Measurements from ENCODE around the gene POTEG. TPM values are rescaled to one million over a fixed set of nuclear protein-coding genes. Genes with fewer than 3 reads are reported as not detected.
"Not testable (repeated sequence)": the region's sequence is repeated elsewhere in the genome, so short reads cannot be mapped to it uniquely, and the experiment has no call there.

POTEG gene
- total RNA-seq, 4 donors from 2014 or later: not detected

DNA sequence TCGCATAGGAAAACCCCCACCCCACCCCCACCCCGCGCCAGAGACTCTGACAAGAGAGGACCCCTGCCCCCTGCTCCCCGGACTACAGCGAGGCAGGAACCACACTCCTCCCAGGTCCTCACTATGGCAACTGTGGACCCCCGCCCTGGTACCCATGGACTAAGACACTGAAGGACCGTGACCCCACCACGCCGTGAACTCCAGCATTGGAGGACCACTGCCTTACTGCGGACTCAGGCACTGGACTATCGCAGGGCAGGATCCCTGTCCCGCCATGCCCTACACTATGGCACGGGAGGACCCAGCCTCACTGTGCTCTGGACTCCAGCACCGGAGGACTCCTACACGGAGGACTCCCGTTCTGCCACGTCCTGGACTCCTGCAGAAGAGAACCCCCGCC lies 71.8 kb downstream of the POTEG start:
- H3K4me3 ChIP-seq; intact Hi-C loops (cut with DNase I); H3K27ac ChIP-seq (replicated peaks in 1 of 4); H3K27me3 ChIP-seq; H3K9me3 ChIP-seq; DNase-seq (ENCODE audit: extremely low spot score); H3K36me3 ChIP-seq; H3K4me1 ChIP-seq: not testable (repeated sequence)
- WGBS: 90% methylated on average over 7 of the region's 18 CpGs

DNA sequence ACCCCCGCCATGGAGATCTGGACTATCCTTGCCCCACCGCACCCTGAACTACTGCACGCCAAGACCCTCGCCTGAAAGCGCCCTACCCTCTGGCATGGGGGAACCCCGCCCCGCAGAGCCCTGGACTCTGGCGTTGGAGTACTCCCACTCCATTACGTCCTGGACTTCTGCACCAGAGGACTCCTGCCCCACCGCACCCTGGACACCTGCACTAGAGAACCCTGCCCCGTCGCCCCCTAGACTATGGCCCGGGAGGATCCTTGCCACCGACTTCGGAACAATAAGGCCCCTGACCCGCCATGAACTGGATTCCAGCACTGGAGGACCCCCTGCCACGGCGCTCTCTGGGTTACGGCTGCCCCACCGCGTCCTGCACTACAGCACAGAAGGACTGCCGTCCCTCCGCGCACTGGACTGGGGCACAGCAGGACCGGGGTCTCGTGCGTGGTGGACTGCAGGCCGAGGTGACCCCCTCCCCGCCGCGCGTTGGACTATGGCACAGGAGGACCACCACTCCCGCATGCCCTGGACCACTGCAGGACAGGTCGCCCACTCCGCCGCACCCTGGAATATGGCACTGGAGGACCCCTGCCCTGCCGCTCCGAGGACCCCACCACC lies 72.4 kb downstream of the POTEG start:
- H3K9me3 ChIP-seq; H3K27me3 ChIP-seq; H3K36me3 ChIP-seq; H3K27ac ChIP-seq (replicated peaks in 1 of 4); intact Hi-C loops (cut with DNase I); H3K4me3 ChIP-seq; H3K4me1 ChIP-seq; DNase-seq (ENCODE audit: extremely low spot score): not testable (repeated sequence)
- no CpG with 5 or more reads among the region's 38 CpGs for WGBS

DNA sequence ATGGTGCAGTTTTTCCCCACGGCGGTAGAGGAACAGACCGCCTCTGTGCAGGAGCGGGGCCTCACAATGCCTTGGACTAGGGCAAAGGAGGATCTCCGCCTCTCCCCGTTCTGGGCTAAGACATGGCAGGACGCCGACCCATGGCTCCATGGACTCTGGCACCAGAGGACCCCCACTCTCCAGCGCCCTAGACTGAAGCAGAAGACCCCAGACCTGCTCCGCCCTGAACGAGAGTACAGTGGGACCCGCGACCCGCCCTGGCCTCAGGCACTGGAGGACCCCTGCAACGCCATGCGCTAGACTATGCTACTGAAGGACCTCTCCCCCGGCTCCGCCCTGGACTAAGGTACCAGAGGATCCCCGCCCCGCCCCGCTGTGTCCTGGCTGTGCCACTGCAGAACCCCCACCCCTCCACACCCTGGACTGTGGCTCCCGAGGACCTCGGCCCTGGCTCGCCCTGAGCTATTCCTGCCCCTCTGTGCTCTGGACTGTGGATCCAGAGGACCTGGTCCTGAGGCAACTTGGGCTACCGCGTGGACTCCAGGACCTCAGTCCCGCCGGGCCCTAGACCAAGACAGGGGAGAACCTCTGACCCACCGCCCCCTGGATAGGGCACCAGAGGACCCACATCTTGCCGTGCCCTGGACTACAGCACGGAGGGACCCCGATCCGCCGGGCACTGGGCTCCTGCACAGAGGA lies 73.1 kb downstream of the POTEG start:
- WGBS: 90% methylated on average over 10 of the region's 34 CpGs
- H3K4me3 ChIP-seq; intact Hi-C loops (cut with DNase I); DNase-seq (ENCODE audit: extremely low spot score); H3K27ac ChIP-seq (replicated peaks in 1 of 4); H3K36me3 ChIP-seq; H3K27me3 ChIP-seq; H3K9me3 ChIP-seq; H3K4me1 ChIP-seq: not testable (repeated sequence)

Small RNA genes within 50 kb of the gene (small RNA-seq; reads per million reads assigned to genes)
- 0 reads per million in 3 donors for gene RNU6-1268P

Data from esophagus muscularis mucosa (tissue), 4 donors.